ENCODE measurements around the gene ALX3. TPM values are rescaled to one million over a fixed set of nuclear protein-coding genes. Genes with fewer than 3 reads are reported as not detected.

Gene ALX3
- total and polyA plus RNA-seq, 10 of the 15 experiments (the other 5 are each of a cell fraction or from before 2014, with no cell fraction given), result not detected

DNA sequence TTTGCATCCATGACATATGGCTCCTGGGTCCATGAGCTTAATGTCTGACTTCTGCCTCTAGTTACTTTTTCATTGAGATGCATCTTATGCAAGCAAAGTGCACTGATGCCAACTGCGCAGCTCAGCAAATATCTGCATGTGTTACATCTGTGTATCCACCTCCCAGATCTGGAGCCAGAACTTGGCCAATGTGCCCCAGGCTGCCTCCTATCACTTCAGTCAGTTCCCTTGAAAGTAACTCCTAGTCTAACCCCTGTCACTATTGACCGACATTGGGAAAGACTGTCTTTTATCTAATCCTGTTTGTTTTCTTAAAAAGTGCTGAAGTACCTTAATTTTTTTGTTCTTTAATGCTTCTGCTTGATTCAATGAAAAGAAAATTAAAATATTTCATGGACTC lies 22.5 kb upstream of the ALX3 start:
- TF ChIP-seq IKZF1 (conservative IDR thresholded peaks at IDR 0.05) (no peak), CTCF (IDR thresholded peaks at IDR 0.05 in 2 of 3, conservative IDR thresholded peaks at IDR 0.05 in 1 of 3; ENCODE audit: control insufficient read depth in 2 of 3, extremely low read depth in 1 of 3, insufficient read depth in 1 of 3, low read depth in 3 of 3, low read length in 3 of 3) (no peak), MTA3 (IDR thresholded peaks at IDR 0.05; ENCODE audit: borderline replicate concordance, low read length) (no peak), SMC3 (IDR thresholded peaks at IDR 0.05; ENCODE audit: borderline replicate concordance, low read length) (no peak), ETV6 (conservative IDR thresholded peaks at IDR 0.05 in 1 of 2, IDR thresholded peaks at IDR 0.05 in 1 of 2; ENCODE audit: borderline replicate concordance in 1 of 2, low read depth in 1 of 2) (no peak)
- TF ChIP-seq, protein P1, sequence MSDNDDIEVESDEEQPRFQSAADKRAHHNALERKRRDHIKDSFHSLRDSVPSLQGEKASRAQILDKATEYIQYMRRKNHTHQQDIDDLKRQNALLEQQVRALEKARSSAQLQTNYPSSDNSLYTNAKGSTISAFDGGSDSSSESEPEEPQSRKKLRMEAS (IDR thresholded peaks at IDR 0.05; ENCODE audit: low read depth, low read length), result no peak
- in situ Hi-C loops (cut with MboI) (no loop called here), intact Hi-C loops (cut with micrococcal nuclease; ENCODE audit: unreplicated experiment) (no loop called here)
- Histone ChIP-seq H3K4me3 (no peak overlapping the region), H3K4me1 (ENCODE audit: control insufficient read depth, insufficient read depth, low read length) (no peaks in the 10 kb centered on the region), H3K9me3 (replicated peaks; ENCODE audit: control insufficient read depth, insufficient read depth, low read length) (no peaks in the 10 kb centered on the region), H3K9ac (ENCODE audit: control insufficient read depth, insufficient read depth, low read length) (no peak overlapping the region), H3K27ac (ENCODE audit: control insufficient read depth, insufficient read depth) (no peak overlapping the region), H3K27me3 (replicated peaks in 1 of 2; ENCODE audit: control insufficient read depth in 2 of 2, insufficient read depth in 2 of 2, low read length in 1 of 2) (peaks cover 0 to 9% of the 10 kb centered on the region in 2 experiments; a peak in 2 of 4 replicates), H2AFZ (ENCODE audit: control insufficient read depth, low read depth, low read length) (no peak overlapping the region), H3K79me2 (ENCODE audit: control insufficient read depth, insufficient read depth, low read length) (no peaks in the 10 kb centered on the region), H4K20me1 (ENCODE audit: control insufficient read depth, insufficient read depth) (no peaks in the 10 kb centered on the region), H3K36me3 (ENCODE audit: control insufficient read depth in 2 of 2, insufficient read depth in 2 of 2, low read length in 1 of 2) (no peaks in the 10 kb centered on the region), H3K4me2 (ENCODE audit: control insufficient read depth, insufficient read depth) (no peak overlapping the region)
- BruUV-seq (replicated peaks), result no TSS peak
- ChIA-PET SMC1A (ENCODE audit: uncharacterized antibody, unreplicated experiment) (no interaction called here), RAD21 (ENCODE audit: unreplicated experiment) (interaction anchor here (2.5 kb wide), 1 partner anchor 11 kb away, joined by 14 read pairs; no protein-coding TSS in a partner anchor), CTCF (interaction anchor here (6.8 kb wide), 1 partner anchor 9 kb away, joined by 120 read pairs; no protein-coding TSS in a partner anchor), POLR2A (no interaction called here)
- 86% methylated on average over 2 of the region's 2 CpGs for WGBS (ENCODE audit: insufficient coverage, insufficient replicate concordance, low lambda C conversion rate, missing lambda C conversion rate)
- FAIRE-seq, result no peak
- DNase-seq (ENCODE audit: low read depth, low spot score), result no peak
- ATAC-seq, result no peak

All from GM12878 (cell line).